Globus pallidus (tissue), 1 donor: ENCODE data around the gene CD300LG.
A peak's percentile ranks its signal among the peaks of the same experiment; 100 is the strongest.
"Not testable (repeated sequence)": the region's sequence is repeated elsewhere in the genome, so short reads cannot be mapped to it uniquely, and the experiment has no call there.

Experiments
- DNase-seq: peaks from one replicate; pipeline ENCODE4 v3.0.0-alpha.2; 2015; ENCODE audit warnings: low spot score

The CD300LG gene, protein sequence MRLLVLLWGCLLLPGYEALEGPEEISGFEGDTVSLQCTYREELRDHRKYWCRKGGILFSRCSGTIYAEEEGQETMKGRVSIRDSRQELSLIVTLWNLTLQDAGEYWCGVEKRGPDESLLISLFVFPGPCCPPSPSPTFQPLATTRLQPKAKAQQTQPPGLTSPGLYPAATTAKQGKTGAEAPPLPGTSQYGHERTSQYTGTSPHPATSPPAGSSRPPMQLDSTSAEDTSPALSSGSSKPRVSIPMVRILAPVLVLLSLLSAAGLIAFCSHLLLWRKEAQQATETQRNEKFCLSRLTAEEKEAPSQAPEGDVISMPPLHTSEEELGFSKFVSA

DNA sequence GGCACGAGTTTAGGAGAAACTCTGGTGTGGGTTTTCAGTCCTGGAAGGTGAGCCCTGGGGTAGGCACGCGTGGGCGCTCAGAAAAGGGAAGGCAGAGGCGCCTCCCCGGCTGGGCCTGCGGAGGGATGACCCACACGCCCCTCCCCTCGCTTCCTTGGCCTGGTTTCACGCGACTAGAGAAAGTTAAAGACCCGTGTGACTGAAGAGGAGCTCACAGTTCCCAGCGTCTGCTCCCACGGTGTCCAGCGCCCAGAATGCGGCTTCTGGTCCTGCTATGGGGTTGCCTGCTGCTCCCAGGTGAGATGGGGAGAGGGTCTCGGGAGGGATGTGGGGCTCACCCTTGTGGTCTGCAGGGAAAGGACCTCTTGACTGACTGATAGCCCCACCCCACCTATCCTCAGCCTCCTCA is at the start of gene CD300LG:
TSS of gene CD300LG (plus strand) at position 214 of the 409 bp plus-strand sequence. CDS start at position 255, 41 bp downstream.
- no peak for DNase-seq

DNA sequence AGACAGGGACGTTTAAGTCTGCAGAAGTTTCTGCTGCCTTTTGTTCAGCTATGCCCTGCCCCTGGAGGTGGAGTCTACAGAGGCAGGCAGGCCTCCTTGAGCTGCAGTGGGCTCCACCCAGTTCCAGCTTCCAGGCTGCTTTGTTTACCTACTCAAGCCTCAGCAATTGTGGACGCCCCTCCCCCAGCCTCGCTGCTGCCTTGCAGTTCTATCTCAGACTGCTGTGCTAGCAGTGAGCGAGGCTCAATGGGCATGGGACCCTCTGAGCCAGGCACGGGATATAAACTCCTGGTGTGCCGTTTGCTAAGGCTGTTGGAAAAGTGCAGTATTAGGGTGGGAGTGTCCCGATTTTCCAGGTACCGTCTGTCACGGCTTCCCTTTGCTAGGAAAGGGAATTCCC is 49.0 kb upstream of the CD300LG start:
- not testable (repeated sequence) for DNase-seq

DNA sequence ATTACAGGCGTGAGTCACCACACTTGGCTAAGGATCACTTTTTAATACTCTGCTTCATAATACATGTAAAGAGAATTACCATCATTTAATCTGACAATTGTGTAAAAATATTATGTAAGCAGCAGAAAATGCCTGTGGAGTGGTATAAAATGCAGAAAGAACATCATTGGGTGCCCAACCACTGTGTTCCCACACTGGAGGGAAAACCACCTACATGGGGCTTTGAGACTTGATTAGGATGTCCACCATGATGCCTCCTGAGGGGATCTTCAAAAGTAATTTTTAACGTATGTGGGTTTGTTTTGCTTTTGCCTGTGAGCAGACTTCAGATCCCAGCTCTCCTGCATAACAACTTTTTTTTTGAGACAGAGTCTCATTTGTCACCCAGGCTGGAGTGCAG is 47.9 kb upstream of the CD300LG start:
- no peak for DNase-seq

DNA sequence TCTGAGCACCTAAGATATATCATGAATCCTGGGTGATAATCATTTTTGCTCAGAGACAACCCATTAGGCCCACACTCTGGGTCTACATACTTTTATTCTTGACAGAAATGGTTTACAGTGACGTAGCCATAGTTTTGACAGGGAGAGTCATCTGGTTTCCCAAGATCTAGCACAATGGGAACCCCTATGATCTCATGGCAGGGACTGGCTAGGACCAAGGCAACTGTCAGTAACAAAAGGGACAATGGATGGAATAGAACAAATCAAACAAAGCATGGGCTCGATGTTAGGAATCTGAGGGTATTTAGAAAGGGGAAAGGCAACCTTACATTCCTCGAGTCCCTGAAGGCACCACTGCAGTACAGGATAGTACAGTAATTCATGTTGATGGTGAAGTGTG is 46.2 kb upstream of the CD300LG start:
- DNase-seq: peak; percentile 79

DNA sequence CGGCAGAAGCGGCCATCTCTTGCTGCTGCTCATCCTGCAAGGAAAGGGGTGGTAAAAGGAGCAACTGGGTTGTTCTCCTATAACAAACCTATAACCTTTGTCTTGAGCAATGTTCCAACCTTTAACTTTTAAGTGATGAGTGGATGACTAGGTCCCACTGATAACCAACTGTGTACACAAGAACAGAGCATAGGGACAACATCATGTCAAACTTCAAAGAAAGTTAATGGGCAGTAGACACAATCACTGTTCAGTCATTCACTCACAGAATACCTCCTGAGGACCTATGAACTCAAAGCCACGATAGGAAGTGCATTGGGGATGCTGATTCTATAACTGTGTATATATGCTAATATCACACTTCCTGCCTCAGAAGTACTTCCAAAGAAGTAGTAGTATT is 45.1 kb upstream of the CD300LG start:
- no peak for DNase-seq

DNA sequence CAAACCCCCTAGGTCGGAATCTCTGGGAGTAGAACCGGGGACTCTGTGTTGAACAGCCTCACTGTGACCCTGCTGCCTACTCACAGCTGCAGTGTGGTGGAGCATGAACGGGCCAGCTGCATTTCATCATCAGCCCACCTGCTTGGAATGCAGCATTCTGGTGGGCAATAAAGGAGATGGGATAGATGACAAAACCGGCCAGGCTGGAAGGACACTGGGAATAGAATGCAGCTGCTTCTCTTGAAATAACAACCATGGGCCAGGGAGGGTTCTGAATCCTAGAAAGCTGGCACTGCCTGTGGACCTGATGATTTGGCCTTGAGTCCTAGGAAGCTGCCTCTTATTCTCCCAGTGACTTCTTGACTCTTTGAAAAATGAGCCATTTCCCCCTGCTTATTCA is 43.2 kb upstream of the CD300LG start:
- DNase-seq: no peak

DNA sequence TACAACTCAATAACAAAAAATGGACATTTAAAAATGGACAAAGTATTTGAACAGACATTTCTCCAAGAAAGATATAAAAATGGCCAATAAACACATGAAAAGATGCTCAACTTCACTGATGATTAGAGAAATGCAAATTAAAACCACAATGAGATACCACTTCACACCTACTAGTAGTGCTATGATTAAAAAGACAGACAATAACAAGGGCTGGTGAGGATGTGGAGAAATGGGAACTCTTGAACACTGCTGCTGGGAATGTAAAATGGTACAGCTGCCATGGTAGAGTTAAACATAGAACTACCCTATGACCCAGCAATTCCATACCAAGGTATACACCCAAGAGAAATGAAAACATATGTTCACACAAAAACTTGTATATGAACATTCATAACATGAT is 41.9 kb upstream of the CD300LG start:
- no peak for DNase-seq

DNA sequence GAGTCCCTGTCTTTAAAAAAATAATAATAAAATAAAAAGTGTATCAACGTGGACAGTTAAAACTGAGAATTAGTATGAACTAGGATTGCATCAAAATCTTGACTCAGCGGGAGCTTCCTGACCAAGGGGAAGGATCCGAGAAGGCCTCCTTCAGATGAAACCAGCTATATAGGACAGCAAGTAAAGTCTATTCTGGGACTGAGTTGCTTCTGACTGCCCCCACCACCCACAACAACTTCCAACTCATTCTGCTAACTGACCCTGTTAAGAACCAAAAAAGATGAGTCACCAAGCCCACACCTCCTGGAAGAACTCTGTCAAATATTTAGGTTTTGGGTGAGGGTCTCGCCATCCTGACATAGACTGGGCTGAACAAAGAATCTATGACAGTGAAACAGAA is 38.9 kb upstream of the CD300LG start:
- no peak for DNase-seq

DNA sequence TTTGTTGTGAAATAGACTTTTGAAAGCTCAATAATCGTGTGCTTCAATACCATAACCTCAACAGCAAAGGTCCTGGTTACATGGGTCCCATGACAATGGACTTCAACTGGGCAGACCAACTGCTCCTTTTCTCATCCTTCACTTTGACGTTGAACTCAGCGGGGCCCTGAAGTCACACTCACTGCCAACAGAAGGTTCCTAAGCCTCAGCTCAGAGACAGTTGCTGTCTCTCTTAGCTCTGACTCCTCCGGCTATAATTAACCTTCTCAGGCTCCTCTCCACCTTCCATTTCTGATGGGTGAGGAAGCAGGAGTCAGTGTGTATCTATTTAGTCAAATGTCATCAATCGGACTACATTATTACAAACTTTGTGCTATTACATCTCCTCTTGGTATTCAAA is 37.9 kb upstream of the CD300LG start:
- DNase-seq: no peak

DNA sequence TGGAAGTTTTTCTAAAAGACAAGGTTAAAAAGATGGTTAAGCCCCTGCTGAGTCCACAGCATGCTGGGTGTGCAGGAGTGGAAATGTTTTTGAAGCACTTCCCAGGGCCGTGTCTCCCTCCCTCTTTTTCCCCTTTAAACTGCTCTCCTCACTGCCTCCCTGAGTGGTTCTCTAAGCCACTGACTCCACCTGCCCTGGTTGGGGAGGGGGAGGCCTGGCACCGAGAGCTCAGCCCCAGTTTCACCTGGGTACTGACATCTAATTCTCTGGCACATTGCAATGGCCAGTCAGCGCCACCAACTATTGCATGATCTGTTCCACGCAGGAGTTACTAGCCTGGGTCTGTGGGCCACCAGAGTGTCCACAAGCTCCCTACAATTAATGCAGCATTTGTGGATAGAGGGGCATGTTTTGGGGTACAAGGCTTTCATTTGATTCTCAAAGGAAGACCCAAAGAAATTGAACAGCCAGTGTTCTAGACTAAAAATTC is 36.7 kb upstream of the CD300LG start:
- DNase-seq: no peak

DNA sequence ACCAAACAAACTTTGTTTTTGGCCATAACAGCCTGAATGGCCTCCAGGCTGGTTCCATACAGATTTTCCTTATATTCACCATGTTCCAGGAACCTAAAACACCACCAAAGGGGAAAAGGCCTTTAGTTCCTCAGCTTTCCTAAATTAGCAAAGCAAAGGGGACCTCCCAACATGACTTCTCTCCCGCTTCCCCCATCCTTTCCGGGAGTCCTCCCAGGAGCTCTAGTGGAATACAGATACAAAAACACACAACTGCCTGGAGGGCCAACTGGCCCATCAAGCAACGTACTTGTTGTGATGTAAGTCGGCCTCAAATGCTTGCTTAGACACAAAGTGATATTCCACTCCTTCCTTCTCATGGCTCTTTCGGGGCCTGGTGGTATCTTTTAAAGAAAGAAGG is 36.2 kb upstream of the CD300LG start:
- no peak for DNase-seq

DNA sequence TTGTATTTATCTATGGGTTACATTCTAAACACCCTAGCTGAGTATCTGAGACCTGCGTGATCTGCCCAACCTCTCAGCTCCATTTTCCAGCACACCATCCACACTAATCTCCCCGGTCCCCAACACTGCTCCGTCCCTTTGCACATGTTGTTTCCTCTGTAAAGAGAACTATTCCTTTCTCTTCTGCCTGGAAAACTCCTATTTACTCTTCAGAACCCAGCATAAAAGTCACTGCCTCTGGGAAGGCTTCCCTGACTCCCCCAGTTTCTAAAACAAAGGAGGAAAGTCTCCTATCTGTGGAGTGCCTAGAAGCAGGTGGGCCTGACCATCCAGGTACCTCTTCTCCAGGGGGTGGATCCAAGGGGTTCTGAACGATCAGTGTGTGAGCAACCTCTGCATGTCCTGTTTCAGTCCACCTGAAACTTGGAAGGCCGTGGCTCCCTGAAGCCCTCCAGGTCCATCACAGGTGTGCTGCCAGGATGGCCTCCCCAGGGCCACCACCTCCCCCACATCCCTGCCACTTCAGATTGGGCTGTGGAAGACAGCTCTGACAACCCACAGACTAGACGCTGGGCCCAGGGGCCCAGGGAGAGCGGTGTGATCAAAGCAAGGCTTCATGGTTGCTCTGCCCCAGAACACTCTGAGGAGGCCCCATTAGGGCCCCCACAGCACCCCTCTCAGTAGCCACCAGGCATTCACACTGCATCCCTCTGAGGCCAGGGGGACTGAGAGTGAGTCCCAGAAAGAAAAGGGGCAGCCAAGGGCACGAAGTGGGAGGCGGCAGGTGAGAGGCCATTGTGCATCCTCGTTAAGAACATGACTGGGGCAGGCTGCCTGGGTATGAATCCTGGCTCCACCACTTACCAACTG is 34.3 kb upstream of the CD300LG start:
- no peak for DNase-seq

DNA sequence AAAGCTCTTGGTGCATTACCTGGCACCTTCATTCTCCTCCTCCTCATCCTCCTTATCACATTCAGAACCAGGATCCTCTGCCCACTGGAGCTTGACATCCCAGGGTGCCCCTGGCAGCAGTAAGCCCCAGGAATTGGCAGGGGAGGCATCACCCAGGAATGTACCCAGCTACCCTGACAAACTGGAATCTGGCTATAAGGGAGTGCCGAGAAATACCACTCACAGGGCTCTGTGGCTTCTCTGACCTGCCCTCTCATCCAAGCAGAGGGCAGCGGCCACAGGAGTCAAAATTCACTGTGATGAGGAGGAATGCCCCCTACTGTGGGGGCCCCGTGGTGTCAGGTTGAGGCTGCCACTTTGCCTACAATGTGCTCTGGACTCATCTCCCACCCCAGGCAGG is 33.6 kb upstream of the CD300LG start:
- no peak for DNase-seq

DNA sequence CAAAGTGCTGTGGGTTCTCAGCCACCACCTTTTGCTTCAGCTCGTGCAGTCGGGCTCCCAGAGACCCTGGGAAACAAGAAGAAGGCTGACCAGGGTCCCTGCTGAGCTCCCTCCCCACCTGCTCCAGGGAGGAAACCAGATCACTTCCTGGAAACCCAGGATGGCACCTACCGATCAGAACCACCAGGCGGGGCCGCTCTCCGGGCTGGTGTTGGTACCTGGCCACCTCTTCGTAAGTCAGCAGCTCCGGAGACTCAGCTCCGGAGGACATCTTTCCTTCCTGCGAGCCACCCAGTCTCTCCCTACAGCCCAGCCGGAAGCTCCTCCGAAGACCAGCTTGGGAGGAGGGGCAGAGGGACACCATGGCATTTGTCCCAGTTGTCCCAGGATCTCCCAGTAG is 33.0 kb upstream of the CD300LG start:
- DNase-seq: no peak

DNA sequence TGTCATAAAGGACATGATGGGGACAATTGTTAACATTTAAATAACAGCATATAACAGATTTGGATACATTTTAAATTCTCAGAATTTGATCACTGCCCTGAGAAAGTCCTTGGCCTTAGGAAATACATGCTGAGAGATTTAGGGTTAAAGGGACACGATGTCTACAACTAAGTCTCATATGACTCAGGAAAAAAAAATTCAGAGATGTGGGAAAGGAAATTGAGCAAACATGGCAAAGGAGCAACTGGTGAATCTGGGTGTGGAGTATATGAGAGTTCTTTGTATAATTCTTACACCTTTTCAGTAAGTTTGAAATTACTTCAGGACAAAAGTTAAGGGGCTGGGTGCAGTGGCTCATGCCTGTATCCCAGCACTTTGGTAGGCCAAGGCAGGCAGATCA is 32.3 kb upstream of the CD300LG start:
- no peak for DNase-seq

DNA sequence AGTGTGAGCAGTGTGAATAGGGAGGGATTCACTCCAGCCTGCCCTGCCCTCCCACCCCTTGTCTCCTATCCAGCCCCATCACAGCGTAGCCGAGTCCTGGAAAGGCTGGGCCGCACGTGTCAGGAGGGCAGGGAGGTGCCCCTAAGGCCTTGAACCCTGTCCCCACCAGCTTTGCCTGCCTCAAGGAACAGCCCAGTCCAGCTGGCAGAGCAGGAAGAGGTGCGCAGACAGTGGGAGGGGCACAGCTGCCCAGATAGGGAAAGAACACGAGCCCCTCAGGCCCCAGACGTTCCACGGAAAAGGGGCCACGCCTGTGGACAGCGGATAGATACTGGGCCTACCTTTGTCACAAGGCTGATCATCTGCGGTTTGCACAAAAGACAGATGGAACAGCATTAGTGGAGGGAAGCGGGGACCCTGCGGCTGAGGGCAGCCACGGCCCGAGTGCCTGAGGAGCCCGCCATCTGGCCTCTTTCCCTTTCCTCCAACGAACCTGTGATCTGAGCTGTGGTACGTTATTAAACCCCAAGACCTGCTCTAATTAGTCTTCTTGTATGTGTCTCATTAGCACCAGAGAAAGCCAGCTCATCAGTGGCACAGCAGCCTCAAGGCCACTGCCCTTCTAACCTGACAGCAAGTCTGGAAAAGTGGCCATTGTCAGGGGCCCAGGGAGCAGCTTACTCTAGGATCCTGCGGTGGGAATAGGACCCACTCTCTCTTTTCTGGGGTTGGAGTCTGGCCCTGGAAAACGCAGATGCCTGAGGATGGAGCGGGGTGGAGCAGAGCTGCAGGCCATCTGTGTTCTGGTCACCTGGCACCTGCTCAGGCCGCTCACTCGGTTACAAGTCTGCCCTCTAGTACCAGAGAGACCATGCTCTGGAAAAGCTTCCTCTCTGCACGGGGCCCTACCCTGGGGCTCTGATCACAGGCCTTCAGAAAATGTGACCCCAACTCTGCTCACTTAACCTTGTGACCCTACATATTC is 30.3 kb upstream of the CD300LG start:
- no peak for DNase-seq

DNA sequence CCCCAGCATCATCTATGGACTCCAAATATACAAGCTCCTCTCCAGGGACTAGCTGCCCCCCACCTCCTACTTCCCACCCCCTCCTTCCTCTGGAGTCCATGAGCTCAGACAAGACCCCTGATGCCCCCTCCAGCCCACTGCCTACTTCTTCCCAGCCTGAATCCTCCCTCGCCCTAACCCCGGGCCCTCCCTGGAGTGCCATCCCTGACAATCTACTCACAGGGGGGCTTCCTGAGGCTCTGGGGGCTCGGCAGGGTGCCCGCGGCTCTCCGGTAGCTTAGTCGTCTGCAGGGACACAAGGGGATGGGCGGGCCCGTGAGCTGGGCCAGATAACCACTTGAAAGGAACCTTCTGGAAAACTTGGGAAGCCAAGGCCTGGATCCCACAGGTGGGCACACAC is 29.1 kb upstream of the CD300LG start:
- no peak for DNase-seq

DNA sequence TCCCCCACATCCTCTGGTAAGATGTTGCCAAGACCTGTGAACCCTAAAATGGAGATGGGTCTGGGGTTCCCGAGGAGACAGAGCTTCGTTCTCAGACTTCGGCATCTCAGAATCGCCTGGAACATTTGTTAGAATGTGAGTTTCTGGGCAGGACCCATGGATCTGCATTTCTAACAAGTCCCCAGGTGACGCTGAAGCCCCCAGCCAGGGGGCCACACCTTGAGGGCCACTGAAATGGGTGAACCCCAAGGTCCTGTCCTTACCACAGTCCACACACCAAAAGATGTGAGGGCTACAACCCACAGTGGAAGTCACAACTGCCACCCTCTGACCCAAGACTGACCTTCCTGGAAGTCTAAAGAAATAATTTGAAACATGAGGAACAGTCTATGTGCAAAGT is 28.0 kb upstream of the CD300LG start:
- no peak for DNase-seq

DNA sequence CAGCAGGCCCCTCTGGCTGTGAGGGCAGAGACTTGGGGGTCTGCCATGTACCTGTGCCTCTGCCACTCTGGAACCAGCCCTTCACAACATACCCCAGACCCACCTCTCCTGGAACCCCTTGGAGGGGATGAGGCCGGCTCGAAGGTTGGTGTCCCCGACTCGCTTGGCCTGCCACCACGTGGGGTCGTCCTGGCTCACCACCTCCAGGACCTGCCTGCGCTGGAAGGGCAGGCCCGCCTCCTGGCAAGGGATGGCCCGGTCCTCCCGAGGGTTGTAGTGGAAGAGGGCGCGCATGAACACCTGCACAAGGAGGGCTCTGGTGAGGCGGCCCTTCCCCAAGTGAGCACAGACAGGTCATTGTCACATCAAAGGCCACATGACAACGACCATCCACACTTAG is 26.2 kb upstream of the CD300LG start:
- DNase-seq: no peak

DNA sequence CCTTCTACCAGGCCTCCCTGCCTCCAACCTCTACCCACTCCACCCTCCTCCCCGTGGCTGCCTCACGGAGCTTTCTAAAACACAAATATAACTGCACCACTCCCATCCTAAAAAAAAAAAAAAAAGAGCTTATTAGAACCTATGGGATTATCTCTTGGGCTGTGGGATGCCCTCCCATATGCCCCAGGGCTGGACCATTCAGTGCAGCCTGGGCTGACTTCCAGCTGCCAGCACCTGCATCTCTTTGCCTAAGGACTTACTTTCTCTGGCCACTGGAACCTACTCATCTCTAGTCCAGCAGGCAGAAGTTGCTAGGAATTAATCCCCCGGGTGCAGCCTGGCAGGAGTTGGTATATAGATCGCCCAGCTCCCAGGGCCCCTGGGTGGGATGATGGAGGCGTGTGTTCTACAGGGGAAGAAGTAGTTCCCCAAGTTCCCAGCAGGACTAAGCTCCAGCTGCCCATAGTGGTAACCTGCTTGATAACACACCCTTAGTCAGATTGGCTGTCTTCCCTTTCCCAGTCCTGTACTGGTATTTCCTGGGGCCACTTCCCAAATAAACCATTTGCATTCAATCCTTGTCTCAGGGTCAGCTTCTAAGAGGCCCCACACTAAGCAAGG is 24.3 kb upstream of the CD300LG start:
- DNase-seq: no peak

DNA sequence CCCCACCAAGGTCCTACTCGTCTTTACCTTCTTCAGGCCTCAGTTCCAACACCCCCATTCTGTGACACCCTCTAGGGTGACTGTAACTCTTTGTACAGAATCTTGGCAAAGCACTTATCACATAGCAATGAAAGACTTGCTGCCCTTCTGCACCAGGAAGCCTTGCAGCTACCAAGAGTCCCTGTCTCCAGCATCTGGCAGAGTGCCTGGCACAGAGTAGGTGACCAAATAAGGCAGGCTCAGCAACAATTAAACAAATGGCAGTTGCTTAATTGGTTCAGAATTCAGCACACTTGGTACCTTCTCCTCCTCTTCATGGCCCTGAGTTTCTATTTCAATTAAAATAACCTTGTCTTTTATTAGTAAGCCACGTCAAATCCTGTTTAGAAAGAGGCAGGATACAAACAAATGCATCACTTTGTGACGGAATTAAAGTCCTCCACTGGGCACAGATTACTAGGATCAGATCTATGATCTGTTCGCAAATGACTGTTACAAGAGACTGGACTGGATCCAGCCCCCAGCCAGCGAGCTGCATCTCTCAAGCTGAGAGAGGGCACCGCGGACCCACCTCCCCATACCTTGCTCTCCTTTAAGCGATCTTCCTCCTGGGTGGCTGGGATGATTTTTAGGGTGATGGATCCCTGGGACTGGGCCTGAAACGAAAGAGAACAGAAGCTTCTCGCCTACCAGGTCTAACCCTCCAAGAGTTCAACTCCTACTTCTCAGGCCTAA is 23.5 kb upstream of the CD300LG start:
- no peak for DNase-seq
